ENCODE data around the gene SYNRG.
A peak's percentile ranks its signal among the peaks of the same experiment; 100 is the strongest.

SYNRG gene

DNA sequence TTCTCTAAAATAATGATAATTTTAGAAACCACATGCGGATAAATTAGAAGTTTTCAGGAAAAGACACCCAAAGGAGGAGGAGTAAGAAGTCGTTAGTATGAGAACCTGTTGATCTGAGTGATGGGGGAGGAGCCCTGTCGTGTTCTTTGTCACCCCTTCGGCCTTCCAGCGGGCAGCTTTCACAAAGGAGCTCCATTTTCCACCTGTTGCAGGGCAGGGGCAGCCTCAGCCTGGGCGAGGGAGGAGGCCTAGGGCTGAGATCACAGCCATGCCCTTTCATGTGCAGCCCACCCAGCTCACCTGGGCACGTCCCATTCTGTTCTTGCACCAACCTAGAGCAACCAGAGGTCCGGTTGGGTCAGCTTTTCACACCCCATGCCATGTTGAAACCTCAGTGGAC lies 114.2 kb downstream of the SYNRG start:
- no peak for DNase-seq (ENCODE audit: low read depth)

- DNase-seq (ENCODE audit: low read depth), result no peak
Measured at GRCh38 chr17:37494401-37494831, 114.8 kb downstream of the SYNRG start.

DNA sequence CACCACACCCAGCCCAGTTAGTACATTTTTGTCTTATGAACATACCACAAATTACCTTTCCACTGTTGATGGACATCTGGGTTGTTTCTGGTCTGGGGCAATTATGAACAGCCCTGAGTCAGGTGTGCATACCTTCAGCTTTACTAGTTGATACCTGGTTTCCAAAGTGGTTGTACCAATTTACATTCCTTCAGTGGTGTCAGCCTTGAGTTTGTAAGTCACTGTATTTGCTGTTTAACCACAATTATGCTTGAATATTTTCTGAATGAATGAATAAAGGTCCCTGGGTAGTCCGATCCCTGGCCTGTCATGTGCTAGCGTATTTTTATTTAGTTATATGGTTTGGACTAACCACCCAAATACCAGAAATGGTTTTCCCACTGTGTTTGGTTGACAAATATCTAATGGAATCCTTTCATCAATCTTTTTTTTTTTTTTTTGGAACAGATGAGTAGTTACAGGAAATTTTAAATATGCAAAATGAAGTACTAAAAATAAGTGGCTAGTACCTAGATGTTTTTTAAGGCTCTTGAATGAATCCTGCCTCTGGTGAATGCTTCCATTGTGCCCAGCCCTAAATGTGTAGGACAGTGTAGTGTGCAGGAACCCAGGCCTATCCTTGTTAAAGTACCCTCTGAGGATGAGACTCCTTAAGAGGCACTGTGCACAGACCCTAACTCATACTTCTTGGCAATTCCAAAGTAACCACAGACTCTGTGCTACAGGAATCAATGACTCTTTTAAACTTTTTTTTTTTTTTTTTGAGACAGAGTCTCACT lies 115.8 kb downstream of the SYNRG start:
- DNase-seq (ENCODE audit: low read depth), result no peak

DNA sequence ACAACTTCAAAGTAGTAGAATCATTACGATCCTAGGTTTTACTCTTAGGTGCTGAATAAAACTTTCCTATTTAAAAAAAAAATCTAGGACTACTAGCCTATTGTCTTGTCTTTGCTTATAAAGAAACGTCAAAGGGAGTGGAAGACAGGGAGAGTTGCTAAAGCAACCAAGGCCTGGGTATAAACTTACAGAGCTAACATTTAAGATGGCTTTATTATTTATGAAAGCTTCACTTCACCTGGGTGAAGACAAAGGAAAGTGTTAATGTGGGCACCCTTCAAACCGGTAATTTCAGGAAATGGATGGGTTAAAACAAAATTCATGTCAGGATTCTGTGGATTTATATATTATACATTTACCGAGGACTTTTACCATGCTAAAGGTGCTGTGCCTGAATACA lies 117.1 kb downstream of the SYNRG start:
- DNase-seq (ENCODE audit: low read depth), result no peak

- DNase-seq (ENCODE audit: low read depth), result no peak
Measured at GRCh38 chr17:37490638-37491614, 118.3 kb downstream of the SYNRG start.

- DNase-seq (ENCODE audit: low read depth), result peak; percentile 57
Measured at GRCh38 chr17:37490022-37490587, 119.1 kb downstream of the SYNRG start.

GRCh38 chr17:37489197-37490001 lies 119.8 kb downstream of the SYNRG start, which contains the start of gene DUSP14:
DUSP14 (plus strand) TSS chr17:37489891; CDS start chr17:37512273, 22,382 bp downstream.
- DNase-seq (ENCODE audit: low read depth), result peak; percentile 73

- peak; percentile 28 for DNase-seq (ENCODE audit: low read depth)
Measured at GRCh38 chr17:37488607-37489196, 120.5 kb downstream of the SYNRG start.

DNA sequence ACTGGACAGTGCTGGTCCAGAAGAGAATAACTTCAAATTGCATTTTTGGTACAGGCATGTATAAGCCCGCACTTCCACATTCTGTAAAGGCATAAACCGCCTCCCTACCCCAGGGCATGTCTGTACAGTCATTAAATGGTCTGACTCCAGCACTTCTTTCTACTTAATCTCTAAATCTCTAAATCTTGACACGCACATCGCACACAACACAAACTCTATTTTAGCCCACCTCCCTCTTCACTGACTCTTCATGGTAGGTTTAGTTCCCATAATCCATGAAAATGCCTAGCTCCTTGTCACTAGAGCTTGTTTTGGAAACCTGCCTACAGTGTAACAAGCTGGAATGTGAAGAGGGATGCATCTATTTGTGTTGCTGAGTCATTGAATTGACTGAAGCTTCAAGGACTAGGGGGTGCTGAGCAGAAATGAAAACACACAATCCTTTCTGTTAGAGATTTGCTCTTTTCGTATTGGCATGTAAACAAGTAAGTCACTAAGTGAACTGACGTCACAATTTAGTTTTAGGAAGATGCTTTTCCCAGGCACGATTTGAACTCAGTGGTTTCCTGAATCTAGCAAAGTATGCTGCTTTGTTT lies 121.1 kb downstream of the SYNRG start:
- DNase-seq (ENCODE audit: low read depth), result no peak

DNA sequence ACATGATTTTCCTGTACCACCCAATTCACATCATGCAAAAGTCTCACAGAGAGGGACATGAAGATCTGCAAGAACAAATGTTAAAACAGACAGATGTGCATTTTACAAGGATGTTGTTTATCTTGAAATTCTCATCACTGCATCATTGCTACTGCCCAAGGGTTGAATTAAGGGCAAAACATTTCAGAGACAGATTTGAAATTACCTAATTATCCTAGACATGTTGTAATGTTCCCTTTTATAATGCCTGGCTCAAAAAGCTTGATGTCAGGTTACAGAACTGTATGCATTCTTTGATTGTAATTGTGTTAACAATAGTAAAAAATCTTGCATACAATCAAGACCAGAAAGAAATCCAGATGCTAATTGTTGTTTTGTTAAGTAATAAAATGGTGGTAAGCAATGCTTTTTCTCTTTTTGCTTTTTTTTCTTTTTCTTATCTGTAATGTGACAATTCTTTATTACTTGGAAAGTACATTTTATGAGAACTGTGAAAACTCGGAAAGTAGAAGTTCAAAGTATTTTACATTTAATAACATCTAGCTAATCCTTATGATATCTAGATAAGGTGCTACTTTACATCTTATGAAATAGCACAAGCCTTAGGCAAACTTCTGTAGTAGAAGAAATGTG lies 123.2 kb downstream of the SYNRG start:
- no peak for DNase-seq (ENCODE audit: low read depth)

GRCh38 chr17:37483311-37484039 lies 125.7 kb downstream of the SYNRG start:
- no peak for DNase-seq (ENCODE audit: low read depth)

DNA sequence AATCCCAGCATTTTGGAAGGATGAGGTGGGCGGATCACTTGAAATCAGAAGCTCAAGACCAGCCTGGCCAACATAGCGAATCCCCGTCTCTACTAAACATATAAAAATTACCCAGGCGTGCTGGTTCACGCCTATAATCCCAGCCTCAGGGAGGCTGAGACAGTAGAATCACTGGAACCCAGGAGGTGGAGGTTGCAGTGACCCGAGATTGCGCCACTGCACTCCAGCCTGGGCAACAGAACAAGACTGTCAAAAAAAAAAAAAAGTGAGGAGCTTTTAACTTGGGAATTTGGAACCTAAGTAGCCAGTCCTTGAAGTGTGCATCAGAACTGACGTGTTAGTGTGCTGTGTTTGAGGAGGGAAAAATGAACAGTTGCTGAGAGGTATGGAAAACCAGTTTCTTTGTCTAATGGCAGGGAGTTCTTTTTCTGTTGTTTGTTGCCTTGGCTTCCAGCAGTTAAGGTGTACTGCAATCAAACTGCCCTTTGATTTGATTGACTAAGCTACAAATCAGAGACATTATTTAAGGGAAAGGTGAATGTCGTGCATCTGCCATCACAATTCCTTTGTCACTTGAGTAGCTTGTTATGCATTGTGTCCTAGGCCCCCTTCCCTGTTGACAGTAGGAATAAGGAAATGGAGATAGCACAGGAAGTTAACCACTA lies 128.1 kb downstream of the SYNRG start:
- DNase-seq (ENCODE audit: low read depth), result no peak

- no peak for DNase-seq (ENCODE audit: low read depth)
Measured at GRCh38 chr17:37480427-37480826, 128.8 kb downstream of the SYNRG start.

DNA sequence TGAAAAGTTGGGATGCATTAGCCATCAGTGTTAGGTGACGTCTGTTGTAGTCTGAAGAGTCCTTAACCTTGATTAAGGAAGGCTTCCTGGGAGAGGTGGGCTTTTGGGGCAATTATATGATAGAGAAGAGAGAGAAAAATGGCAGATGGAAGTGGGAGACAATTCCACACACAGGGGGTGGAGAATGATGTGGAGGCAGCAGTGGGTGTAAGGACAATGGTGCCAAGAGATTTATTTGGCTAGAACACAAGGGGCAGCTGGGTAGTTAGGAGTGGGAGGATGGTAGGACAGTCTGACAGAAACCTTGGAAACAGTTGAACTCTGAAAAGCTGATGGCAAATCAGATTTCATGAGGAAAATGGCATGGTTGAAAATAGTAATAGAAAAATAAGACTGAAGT lies 130.2 kb downstream of the SYNRG start:
- no peak for DNase-seq (ENCODE audit: low read depth)

DNA sequence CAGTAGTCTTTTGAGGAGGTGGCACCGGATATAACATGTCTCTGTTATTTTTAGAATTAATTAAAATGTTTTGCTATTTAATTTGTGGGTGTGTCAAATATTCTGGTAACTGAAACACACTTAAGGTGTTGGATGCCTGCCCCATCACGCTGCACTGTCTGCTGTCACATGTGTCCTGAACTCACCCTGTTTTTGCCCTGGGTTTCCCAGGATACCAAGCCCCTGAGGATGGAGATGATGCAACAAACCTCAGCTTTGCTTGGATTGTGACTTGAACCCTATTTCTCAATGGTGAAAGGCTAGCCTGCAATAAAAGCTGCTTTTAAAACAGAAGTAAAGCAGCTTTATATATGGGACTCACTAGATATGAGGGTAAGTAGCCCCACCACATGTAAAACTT lies 131.0 kb downstream of the SYNRG start:
- DNase-seq (ENCODE audit: low read depth), result no peak

DNA sequence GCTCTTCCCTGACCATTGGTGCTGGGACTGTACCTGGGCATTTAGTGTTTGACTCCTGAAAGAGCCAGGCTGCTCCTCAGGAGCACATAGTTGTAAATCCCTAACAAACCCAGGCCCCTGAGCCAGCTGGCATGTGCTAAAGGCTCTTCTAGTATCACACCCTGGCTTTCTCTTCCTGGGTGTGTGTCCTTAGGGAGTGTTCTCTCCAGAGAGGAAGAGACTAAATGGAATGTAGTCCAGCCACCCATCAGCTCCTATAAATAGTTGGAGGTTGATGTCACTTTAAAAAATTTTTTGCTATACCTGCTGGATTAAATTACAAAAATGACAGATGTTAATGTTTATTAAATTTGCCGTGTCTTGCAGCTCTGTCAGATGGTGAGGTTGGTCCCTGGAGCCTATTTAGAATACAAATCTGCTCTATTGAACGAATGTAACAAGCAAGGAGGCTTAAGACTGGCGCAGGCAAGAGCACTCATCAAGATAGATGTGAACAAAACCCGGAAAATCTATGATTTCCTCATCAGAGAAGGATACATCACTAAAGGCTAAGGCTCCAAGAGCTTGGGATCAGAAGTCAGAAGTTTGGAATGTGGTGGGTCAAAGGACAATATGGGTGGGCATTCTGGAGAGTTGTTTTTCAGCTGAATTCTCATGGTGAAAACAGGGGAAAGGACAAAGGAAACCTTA lies 132.6 kb downstream of the SYNRG start:
- DNase-seq (ENCODE audit: low read depth), result no peak

GRCh38 chr17:37475731-37476420 lies 133.3 kb downstream of the SYNRG start:
- DNase-seq (ENCODE audit: low read depth), result no peak

DNA sequence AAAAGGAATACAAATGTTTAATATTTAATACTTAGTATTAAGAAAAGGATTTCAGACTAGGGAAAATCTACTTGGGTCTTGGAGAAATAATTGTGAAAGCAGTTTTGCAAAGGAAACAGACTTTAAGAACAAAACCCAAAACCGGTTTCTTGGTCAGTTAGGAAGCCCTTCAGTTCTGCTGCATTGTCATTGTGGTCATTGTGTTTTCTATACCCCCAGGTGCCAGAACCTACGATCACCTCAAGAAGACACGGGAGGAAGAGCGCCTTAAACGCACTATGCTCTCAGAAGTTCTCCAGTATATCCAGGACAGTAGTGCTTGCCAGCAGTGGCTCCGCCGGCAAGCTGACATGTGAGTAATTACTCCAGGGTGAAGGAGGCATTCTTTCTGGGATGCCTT lies 139.0 kb downstream of the SYNRG start:
- no peak for DNase-seq (ENCODE audit: low read depth)
